Mononuclear cell (primary cell): ENCODE measurements around the gene SSC5D. TPM values are rescaled to one million over a fixed set of nuclear protein-coding genes. Genes with fewer than 3 reads are reported as not detected.

ENCODE experiments used
- H3K27me3 ChIP-seq: 2 replicates; pipeline ENCODE4 v1.6.0; 2011; ENCODE audit warnings: low read length, control low read depth; ENCODE audit not compliant: insufficient read depth
- H3K4me1 ChIP-seq: 2 replicates; pipeline ENCODE4 v1.5.1; 2011; ENCODE audit warnings: mild to moderate bottlenecking, low read length, control low read depth; ENCODE audit not compliant: insufficient read depth
- H3K4me3 ChIP-seq: 2 replicates; pipeline ENCODE4 v1.5.1; 2011; ENCODE audit warnings: mild to moderate bottlenecking, low read length, moderate library complexity
- H3K9me3 ChIP-seq: 2 replicates; pipeline ENCODE4 v1.5.1; 2011; ENCODE audit warnings: low read depth, mild to moderate bottlenecking, control low read depth, low read length
- total RNA-seq: library from RNA; depleted of rRNA; stranded (reverse); fragments of >200 nt; gene quantifications from one replicate; pipeline ENCODE4 v1.2.3, GENCODE V29; 2012

SSC5D gene
- total RNA-seq, 1 donor, result 0.10 TPM

- H3K4me1 ChIP-seq, result peaks cover 21% of the 10 kb centered on the region
- peak within 1 kb of the TSS; percentile 63 for H3K4me3 ChIP-seq
- no peaks in the 10 kb centered on the region for H3K9me3 ChIP-seq
- no peaks in the 10 kb centered on the region for H3K27me3 ChIP-seq
Observed at GRCh38 chr19:55476100-55476775, 12.0 kb upstream of the SSC5D start, which contains the start of gene ZNF628. ZNF628 (plus strand) TSS chr19:55476617; CDS start chr19:55479911, 3,294 bp downstream.

- Histone ChIP-seq H3K4me3 (no peak overlapping the region), H3K27me3 (no peaks in the 10 kb centered on the region)
Observed at GRCh38 chr19:55477905-55478304, 10.3 kb upstream of the SSC5D start.

GRCh38 chr19:55478364-55478763, 9.9 kb upstream of the SSC5D start:
- Histone ChIP-seq H3K27me3 (no peaks in the 10 kb centered on the region), H3K4me1 (peaks cover 21% of the 10 kb centered on the region), H3K9me3 (no peaks in the 10 kb centered on the region)

More at GRCh38 chr19:55477905-55478304, 10.3 kb upstream of the SSC5D start:
- Histone ChIP-seq H3K4me1 (peaks cover 21% of the 10 kb centered on the region), H3K9me3 (no peaks in the 10 kb centered on the region)

GRCh38 chr19:55479045-55479444, 9.2 kb upstream of the SSC5D start:
- Histone ChIP-seq H3K9me3 (no peaks in the 10 kb centered on the region), H3K27me3 (no peaks in the 10 kb centered on the region), H3K4me1 (peaks cover 23% of the 10 kb centered on the region), H3K4me3 (no peak overlapping the region)

More at GRCh38 chr19:55478364-55478763, 9.9 kb upstream of the SSC5D start:
- no peak overlapping the region for H3K4me3 ChIP-seq

- Histone ChIP-seq H3K27me3 (no peaks in the 10 kb centered on the region), H3K4me1 (peaks cover 28% of the 10 kb centered on the region), H3K9me3 (no peaks in the 10 kb centered on the region), H3K4me3 (no peak overlapping the region)
Observed at GRCh38 chr19:55479451-55480230, 8.6 kb upstream of the SSC5D start.

- no peaks in the 10 kb centered on the region for H3K9me3 ChIP-seq
Observed at GRCh38 chr19:55481148-55481793, 7.0 kb upstream of the SSC5D start.

GRCh38 chr19:55481794-55482155, 6.5 kb upstream of the SSC5D start:
- Histone ChIP-seq H3K4me3 (no peak overlapping the region), H3K4me1 (peaks cover 26% of the 10 kb centered on the region), H3K27me3 (no peaks in the 10 kb centered on the region), H3K9me3 (no peaks in the 10 kb centered on the region)

More at GRCh38 chr19:55481148-55481793, 7.0 kb upstream of the SSC5D start:
- Histone ChIP-seq H3K27me3 (no peaks in the 10 kb centered on the region), H3K4me1 (peaks cover 26% of the 10 kb centered on the region), H3K4me3 (no peak overlapping the region)

GRCh38 chr19:55482156-55482961, 5.9 kb upstream of the SSC5D start:
- Histone ChIP-seq H3K27me3 (no peaks in the 10 kb centered on the region), H3K4me1 (peaks cover 21% of the 10 kb centered on the region), H3K4me3 (no peak overlapping the region), H3K9me3 (no peaks in the 10 kb centered on the region)

- Histone ChIP-seq H3K4me1 (peaks cover 13% of the 10 kb centered on the region), H3K9me3 (no peaks in the 10 kb centered on the region), H3K27me3 (no peaks in the 10 kb centered on the region), H3K4me3 (no peak overlapping the region)
Observed at GRCh38 chr19:55482967-55483705, 5.1 kb upstream of the SSC5D start.

GRCh38 chr19:55483706-55484592, 4.3 kb upstream of the SSC5D start:
- no peak overlapping the region for H3K4me3 ChIP-seq
- H3K27me3 ChIP-seq, result no peaks in the 10 kb centered on the region
- H3K9me3 ChIP-seq, result no peaks in the 10 kb centered on the region
- H3K4me1 ChIP-seq, result peaks cover 12% of the 10 kb centered on the region

- Histone ChIP-seq H3K27me3 (no peaks in the 10 kb centered on the region), H3K4me3 (peak within 1 kb of the TSS; percentile 41), H3K4me1 (peaks cover 12% of the 10 kb centered on the region), H3K9me3 (no peaks in the 10 kb centered on the region)
Observed at GRCh38 chr19:55484593-55485438, 3.4 kb upstream of the SSC5D start, which contains the start of gene NAT14. NAT14 (plus strand) TSS chr19:55485188; CDS start chr19:55485709, 521 bp downstream.

- Histone ChIP-seq H3K4me1 (peaks cover 12% of the 10 kb centered on the region), H3K4me3 (peak overlapping the region; percentile 41), H3K27me3 (no peaks in the 10 kb centered on the region), H3K9me3 (no peaks in the 10 kb centered on the region)
Observed at GRCh38 chr19:55485439-55486011, 2.7 kb upstream of the SSC5D start.
